Breast epithelium (tissue), 4 donors: Measurements from ENCODE around the gene ITPR1. TPM values are rescaled to one million over a fixed set of nuclear protein-coding genes. Genes with fewer than 3 reads are reported as not detected.

Source experiments
- DNase-seq, 2 donors: peaks; one replicate each; pipeline ENCODE4 v3.0.0-alpha.2; 2019; ENCODE audit warnings: low spot score in 2 of 2
- H3K27ac ChIP-seq, 2 donors: fragments of 200-600 bp; sonication (generic) in 1 of 2; one replicate each; pipeline ENCODE4 v1.5.1; 2016 to 2019; ENCODE audit warnings: mild to moderate bottlenecking in 1 of 2
- H3K27me3 ChIP-seq, 2 donors: fragments of 200-600 bp; sonication (generic) in 1 of 2; one replicate each; pipeline versions ENCODE4 v1.5.1 to v1.6.0; 2017 to 2019; ENCODE audit warnings: control low read depth in 1 of 2, mild to moderate bottlenecking in 1 of 2
- H3K36me3 ChIP-seq: fragments of 200-600 bp; one replicate; pipeline ENCODE4 v1.5.1; 2019
- H3K4me1 ChIP-seq, 2 donors: fragments of 200-600 bp; sonication (generic); one replicate each; pipeline ENCODE4 v1.5.1; 2016 to 2019; ENCODE audit warnings: control low read depth in 1 of 2
- H3K4me3 ChIP-seq, 3 donors: fragments of 200-600 bp; sonication (generic); 1 replicate in 2 of 3; 2 replicates in 1 of 3; pipeline ENCODE4 v1.5.1; 2016 to 2019; ENCODE audit warnings: mild to moderate bottlenecking in 3 of 3, moderate library complexity in 2 of 3
- H3K9me3 ChIP-seq, 2 donors: fragments of 200-600 bp; sonication (generic) in 1 of 2; one replicate each; pipeline ENCODE4 v1.5.1; 2016 to 2019; ENCODE audit warnings: control low read depth in 1 of 2
- POLR2A ChIP-seq: fragments of 450-650 bp; IDR thresholded peaks from one replicate; pipeline ENCODE4 v1.6.1; 2016; ENCODE audit warnings: antibody characterized with exemption, mild to moderate bottlenecking, moderate library complexity
- POLR2AphosphoS5 ChIP-seq, 3 donors: sonication (generic); formaldehyde crosslinking; IDR thresholded peaks; one replicate each; pipeline ENCODE4 v1.6.1; 2017; ENCODE audit warnings: antibody characterized with exemption in 3 of 3
- intact Hi-C: fragments of 100-400 bp; cut with DNase I; formaldehyde crosslinking; loops from one replicate; pipeline ENCODE4 v1.15.1; 2023; ENCODE audit warnings: low total_unique reads
- total RNA-seq, 3 donors: library from RNA; depleted of rRNA; stranded (reverse); fragments of >200 nt; gene quantifications; one replicate each; pipeline ENCODE4 v1.1.0, GENCODE V29; 2016
- TF ChIP-seq, protein P1 (sequence below), 3 donors: fragments of 450-650 bp; IDR thresholded peaks; one replicate each; pipeline ENCODE4 v1.5.1; 2016 to 2017; ENCODE audit warnings: antibody characterized with exemption in 3 of 3, mild to moderate bottlenecking in 3 of 3, moderate library complexity in 3 of 3

ITPR1 gene
- total RNA-seq, 3 donors from 2014 or later = 53.8 to 227 (median 174) TPM

DNA sequence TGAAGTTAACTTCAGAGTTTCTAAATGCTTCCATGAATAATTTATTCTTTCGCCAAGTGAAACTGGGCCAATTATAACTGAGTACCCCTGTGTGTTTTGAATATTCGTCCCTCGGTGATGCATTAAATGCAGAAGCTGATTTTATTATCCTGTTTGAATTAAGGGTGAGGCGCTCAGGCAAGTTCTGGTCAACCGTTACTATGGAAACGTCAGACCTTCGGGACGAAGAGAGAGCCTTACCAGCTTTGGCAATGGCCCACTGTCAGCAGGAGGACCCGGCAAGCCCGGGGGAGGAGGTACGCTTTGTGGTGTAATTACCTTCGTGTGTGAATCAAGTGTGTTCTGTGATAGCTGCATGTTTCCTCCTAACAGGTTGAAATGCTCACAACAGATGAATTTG lies 239.8 kb downstream of the ITPR1 start:
- no peak overlapping the region for H3K27ac ChIP-seq
- H3K27me3 ChIP-seq = no peaks in the 10 kb centered on the region
- peaks cover 0 to 9% of the 10 kb centered on the region in 2 donors for H3K4me1 ChIP-seq
- no peaks in the 10 kb centered on the region for H3K9me3 ChIP-seq
- TF ChIP-seq POLR2A (no peak), POLR2AphosphoS5 (IDR thresholded peaks at IDR 0.05) (no peak)
- TF ChIP-seq, protein P1, sequence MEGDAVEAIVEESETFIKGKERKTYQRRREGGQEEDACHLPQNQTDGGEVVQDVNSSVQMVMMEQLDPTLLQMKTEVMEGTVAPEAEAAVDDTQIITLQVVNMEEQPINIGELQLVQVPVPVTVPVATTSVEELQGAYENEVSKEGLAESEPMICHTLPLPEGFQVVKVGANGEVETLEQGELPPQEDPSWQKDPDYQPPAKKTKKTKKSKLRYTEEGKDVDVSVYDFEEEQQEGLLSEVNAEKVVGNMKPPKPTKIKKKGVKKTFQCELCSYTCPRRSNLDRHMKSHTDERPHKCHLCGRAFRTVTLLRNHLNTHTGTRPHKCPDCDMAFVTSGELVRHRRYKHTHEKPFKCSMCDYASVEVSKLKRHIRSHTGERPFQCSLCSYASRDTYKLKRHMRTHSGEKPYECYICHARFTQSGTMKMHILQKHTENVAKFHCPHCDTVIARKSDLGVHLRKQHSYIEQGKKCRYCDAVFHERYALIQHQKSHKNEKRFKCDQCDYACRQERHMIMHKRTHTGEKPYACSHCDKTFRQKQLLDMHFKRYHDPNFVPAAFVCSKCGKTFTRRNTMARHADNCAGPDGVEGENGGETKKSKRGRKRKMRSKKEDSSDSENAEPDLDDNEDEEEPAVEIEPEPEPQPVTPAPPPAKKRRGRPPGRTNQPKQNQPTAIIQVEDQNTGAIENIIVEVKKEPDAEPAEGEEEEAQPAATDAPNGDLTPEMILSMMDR (IDR thresholded peaks at IDR 0.05) = no peak
- peak in 1 of 2 donors; percentile 13 for DNase-seq
- intact Hi-C loops = no loop called here
- H3K4me3 ChIP-seq = no peak overlapping the region
- H3K36me3 ChIP-seq = no peaks in the 10 kb centered on the region

DNA sequence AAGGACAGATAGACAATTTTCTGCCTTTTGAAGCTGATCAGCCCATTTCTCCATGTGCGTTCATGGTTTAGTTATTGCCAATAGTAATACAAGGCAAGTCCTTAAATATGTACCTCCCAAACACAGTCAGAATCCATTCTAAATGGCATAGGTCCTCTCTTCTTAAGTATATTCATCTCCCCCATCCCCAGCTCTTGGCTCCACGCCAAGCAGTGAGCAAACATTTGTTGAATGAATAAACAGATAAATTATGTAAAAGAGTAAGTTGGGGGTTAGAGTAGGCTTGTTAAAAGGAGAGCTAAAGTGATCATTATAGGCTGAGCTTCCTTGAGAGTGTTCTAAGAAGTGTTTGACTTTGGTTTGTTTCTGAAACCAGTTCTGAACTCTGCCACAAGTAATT lies 241.3 kb downstream of the ITPR1 start:
- peaks cover 0 to 9% of the 10 kb centered on the region in 2 donors for H3K4me1 ChIP-seq
- no peak for DNase-seq

GRCh38 chr3:4735243-4735642 lies 242.1 kb downstream of the ITPR1 start:
- intact Hi-C loops = no loop called here
- no peak for TF ChIP-seq POLR2A
- no peak for TF ChIP-seq POLR2AphosphoS5 (IDR thresholded peaks at IDR 0.05)
- TF ChIP-seq, protein P1 (IDR thresholded peaks at IDR 0.05) = no peak

More for the DNA sequence above, 241.3 kb downstream of the ITPR1 start:
- TF ChIP-seq, protein P1 (IDR thresholded peaks at IDR 0.05) = no peak
- TF ChIP-seq POLR2AphosphoS5 (IDR thresholded peaks at IDR 0.05) (no peak), POLR2A (no peak)
- intact Hi-C loops = no loop called here
- no peaks in the 10 kb centered on the region for H3K27me3 ChIP-seq
- H3K36me3 ChIP-seq = no peaks in the 10 kb centered on the region
- H3K27ac ChIP-seq = peak overlapping the region; percentile 15 to 34
- no peak overlapping the region for H3K4me3 ChIP-seq
- H3K9me3 ChIP-seq = no peaks in the 10 kb centered on the region

DNA sequence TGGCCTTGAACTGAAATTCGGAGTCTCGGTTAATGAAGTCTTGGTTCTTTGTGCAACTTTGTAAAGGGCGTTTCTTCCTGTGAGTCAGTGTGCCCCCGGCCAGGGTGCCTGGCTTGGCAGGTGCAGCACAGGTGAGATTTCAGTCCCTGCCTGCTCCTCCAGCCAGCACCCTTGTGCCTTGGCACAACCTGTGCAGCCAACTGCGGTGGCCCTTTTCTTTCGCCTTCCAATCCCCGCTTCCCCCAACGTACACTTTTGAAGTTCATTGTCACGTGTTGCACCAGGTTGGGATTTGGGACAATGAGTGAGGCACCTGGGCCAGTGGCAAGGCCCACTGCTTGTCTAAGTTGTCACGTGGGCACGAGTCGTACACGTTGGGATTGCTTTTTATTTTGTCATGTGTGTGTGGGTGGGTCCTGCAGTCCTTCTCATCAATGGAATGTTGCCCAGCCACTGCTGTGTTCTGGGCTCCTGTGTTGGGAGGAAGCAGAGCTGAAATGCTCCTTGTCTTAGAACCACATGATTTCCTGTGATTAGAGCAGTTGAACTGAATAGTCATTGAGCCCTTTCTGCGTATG lies 243.2 kb downstream of the ITPR1 start:
- H3K36me3 ChIP-seq = no peaks in the 10 kb centered on the region
- intact Hi-C loops = no loop called here
- TF ChIP-seq, protein P1 (IDR thresholded peaks at IDR 0.05) = no peak
- TF ChIP-seq POLR2AphosphoS5 (IDR thresholded peaks at IDR 0.05) (peak in 2 of 3 donors; percentile 64 to 78), POLR2A (no peak)
- DNase-seq = peak in 1 of 2 donors; percentile 94
- H3K27ac ChIP-seq = peak overlapping the region; percentile 83 to 86
- no peak overlapping the region for H3K4me3 ChIP-seq
- H3K9me3 ChIP-seq = no peaks in the 10 kb centered on the region
- peaks cover 8 to 13% of the 10 kb centered on the region in 2 donors for H3K4me1 ChIP-seq
- H3K27me3 ChIP-seq = no peaks in the 10 kb centered on the region

More at GRCh38 chr3:4735243-4735642, 242.1 kb downstream of the ITPR1 start:
- Histone ChIP-seq H3K4me1 (peaks cover 0 to 9% of the 10 kb centered on the region in 2 donors), H3K27me3 (no peaks in the 10 kb centered on the region), H3K9me3 (no peaks in the 10 kb centered on the region), H3K27ac (peak overlapping the region; percentile 15 to 34), H3K36me3 (no peaks in the 10 kb centered on the region), H3K4me3 (no peak overlapping the region)
- DNase-seq = no peak

GRCh38 chr3:4738737-4739274 lies 245.7 kb downstream of the ITPR1 start:
- H3K4me3 ChIP-seq = no peak overlapping the region
- no peaks in the 10 kb centered on the region for H3K27me3 ChIP-seq
- TF ChIP-seq POLR2AphosphoS5 (IDR thresholded peaks at IDR 0.05) = no peak
- TF ChIP-seq POLR2A = no peak
- TF ChIP-seq, protein P1 (IDR thresholded peaks at IDR 0.05) = no peak
- H3K9me3 ChIP-seq = no peaks in the 10 kb centered on the region
- intact Hi-C loops = no loop called here
- no peaks in the 10 kb centered on the region for H3K36me3 ChIP-seq
- peak overlapping the region; percentile 67 to 97 for H3K27ac ChIP-seq
- no peak for DNase-seq
- peaks cover 10 to 22% of the 10 kb centered on the region in 2 donors for H3K4me1 ChIP-seq
